AG09319 (cell line): ENCODE data around the gene NAP1L1.

Experiments used
- DNase-seq: peaks from one replicate; pipeline ENCODE4 v3.0.0-alpha.2; 2010; ENCODE audit warnings: low read depth; ENCODE audit errors: extremely low read depth
- CTCF ChIP-seq: IDR thresholded peaks from 2 replicates; pipeline ENCODE4 v1.5.1; 2011; ENCODE audit warnings: low read depth, mild to moderate bottlenecking, inconsistent platforms, low read length, moderate library complexity

The NAP1L1 gene

GRCh38 chr12:76081909-76082308 lies 2.6 kb downstream of the NAP1L1 start:
- TF ChIP-seq CTCF: no peak
- DNase-seq: no peak

GRCh38 chr12:76080729-76081415 lies 3.6 kb downstream of the NAP1L1 start:
- DNase-seq: no peak
- TF ChIP-seq CTCF: no peak; the same call in 1 of the 2 replicates

- no peak for DNase-seq
- no peak for TF ChIP-seq CTCF
Observed at GRCh38 chr12:76080017-76080728, 4.3 kb downstream of the NAP1L1 start.

GRCh38 chr12:76078748-76079147 lies 5.7 kb downstream of the NAP1L1 start:
- no peak for DNase-seq

GRCh38 chr12:76075448-76075847 lies 9.0 kb downstream of the NAP1L1 start:
- DNase-seq: no peak
- TF ChIP-seq CTCF: no peak

More at GRCh38 chr12:76078748-76079147, 5.7 kb downstream of the NAP1L1 start:
- no peak for TF ChIP-seq CTCF

GRCh38 chr12:76074701-76075336 lies 9.7 kb downstream of the NAP1L1 start:
- TF ChIP-seq CTCF: no peak
- DNase-seq: no peak

GRCh38 chr12:76073561-76073960 lies 10.9 kb downstream of the NAP1L1 start:
- DNase-seq: no peak
- TF ChIP-seq CTCF: no peak
